GM19238 (cell line): ENCODE results near the gene SENP2.
"Not testable (repeated sequence)": the region's sequence is repeated elsewhere in the genome, so short reads cannot be mapped to it uniquely, and the experiment has no call there.

Source experiments
- DNase-seq: peaks from one replicate; pipeline ENCODE4 v3.0.0; 2011; ENCODE audit warnings: low spot score; ENCODE audit not compliant: insufficient read length

SENP2 gene

DNA sequence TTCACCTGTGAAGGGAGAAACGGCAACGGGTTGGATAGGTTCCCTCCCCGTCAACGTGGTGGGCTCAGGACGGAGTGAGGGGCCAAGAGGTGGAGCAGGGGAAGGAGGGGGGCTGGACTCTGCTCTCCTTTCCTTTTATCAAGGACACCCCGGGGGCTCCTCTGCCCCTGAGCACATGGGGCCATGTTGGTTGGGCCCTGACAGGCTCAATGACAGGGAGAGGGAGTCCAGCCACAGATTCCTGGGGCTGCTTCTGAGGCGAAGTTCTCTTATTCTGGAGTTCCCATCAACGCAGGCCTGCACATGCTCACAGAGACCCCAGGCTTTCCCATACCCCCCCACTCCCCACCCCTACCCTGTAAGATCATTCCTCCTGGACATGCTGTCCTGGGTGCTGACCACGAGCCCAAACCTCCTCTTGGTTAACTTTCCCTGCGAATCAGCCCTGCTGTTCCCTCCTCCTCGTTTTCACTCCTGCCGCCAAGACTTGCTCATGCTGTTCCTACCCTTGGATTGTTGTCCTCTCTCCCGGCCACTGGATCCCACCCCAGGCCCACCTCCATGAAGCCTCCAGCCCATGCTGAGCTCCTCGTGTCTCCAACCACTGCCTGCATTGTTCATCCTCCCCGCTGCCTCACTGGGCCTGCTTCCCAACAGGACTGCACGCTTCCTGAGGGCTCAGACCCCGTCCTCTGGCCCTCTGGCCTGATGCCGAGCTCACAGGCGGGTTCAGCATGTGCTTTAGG lies 61.2 kb downstream of the SENP2 start:
- DNase-seq = no peak

DNA sequence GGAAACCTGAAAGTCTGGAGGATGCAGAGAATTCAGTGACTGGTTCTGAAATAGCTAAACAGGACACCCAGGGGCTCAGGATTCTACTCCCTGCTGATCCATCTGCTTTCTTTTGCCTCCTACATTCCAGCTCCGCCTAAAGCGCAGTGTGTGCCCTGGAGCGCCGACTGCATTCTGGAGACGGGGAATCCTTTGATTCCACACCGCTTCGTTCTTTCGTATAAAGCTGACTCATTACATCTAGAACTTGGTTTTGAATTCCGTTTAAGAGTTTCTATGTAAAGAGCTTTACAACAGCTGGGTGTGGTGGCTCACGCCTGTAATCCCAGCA lies 61.8 kb downstream of the SENP2 start:
- DNase-seq = no peak

DNA sequence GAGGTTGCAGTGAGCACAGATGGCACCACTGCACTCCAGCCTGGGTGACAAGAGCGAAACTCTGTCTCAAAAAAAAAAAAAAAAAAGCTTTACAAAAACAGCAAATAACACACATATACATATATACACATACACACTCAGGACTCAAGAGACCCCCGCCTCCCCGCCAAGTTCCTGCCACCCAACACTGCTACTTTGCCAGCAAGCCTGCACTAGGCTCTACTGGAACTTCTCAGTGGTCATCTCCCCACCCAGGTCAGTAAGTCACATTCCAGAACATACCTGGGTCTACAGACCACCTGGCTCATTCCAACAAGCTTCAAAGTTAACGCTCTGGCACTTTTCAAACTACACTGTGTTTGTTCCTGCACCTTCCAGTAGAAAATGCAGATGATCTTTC lies 62.3 kb downstream of the SENP2 start:
- no peak for DNase-seq

DNA sequence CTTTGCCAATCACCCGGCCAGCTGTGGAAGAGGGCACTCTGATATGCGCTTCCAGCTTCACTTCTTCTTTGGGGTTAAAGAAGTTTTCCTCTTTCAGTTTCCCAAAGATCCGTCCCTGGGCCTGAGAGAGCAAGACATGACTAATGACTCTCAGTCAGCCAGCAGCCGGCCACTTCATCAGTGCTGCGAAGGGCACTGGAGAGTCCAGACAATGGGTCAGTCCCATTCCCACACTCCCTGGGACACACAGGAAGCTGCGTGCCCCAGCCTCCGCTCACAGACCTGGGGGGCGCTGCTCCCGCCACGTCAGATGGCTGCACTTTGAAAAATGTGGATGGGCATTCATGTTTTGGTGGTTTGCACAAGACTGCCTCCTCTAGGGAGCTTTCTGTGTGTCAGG lies 63.3 kb downstream of the SENP2 start:
- no peak for DNase-seq

DNA sequence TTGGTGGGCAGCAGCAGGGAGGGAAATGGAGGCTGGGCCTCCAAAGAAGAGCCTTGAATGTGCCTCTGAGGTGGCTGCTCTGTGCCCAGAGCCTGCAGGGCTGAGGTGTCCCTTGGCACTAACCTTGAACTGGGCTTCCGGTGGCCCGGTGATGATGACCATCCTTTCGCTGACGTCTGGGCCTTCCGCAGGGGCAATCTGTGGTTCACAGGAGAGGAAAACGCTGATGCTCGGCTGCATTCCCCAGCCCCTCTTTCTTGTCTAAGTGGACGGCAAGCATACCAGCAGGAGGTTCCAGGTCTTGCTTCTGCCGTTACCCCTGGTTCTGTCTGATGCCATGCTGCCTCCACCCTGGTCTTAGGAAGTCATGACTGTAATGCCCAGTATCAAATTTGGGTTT lies 65.9 kb downstream of the SENP2 start:
- DNase-seq = no peak

DNA sequence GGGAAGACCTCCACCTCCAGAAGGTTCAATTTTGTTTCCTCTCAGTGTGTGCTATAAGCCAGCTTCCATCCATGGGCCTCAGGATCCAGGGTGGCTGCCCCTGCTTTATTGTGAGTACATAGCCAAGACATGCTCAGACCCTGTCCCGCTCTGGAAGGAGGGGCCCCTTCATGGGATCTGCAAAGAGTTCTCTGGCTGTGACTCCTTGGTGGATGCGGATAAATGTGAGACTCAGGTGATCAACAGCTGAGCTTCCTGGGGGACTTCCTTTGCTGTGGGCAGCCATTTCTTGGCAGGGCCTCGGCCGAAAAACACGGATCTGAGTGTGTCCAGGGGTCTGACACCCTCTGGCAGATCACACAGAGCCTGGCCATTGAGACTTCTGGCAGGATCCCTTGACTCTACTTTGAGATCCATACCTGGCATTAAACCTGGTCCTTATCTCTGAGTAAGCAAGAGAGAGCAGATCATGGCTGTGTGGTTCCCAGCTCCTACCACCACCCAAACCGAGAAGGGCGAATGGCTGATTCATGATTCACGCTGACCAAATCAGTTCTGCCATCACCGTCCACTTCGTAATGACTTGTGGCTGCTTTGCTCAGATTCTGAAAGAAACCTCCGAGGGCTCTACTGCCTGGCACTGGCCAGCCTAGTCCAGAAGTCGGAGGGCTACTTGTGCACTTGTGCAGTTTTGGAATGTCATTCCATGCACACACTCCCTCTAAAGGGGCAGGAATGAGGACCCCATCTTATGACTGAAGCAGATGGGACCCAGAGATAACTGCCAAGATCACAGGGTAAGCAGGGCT lies 68.1 kb downstream of the SENP2 start:
- no peak for DNase-seq

DNA sequence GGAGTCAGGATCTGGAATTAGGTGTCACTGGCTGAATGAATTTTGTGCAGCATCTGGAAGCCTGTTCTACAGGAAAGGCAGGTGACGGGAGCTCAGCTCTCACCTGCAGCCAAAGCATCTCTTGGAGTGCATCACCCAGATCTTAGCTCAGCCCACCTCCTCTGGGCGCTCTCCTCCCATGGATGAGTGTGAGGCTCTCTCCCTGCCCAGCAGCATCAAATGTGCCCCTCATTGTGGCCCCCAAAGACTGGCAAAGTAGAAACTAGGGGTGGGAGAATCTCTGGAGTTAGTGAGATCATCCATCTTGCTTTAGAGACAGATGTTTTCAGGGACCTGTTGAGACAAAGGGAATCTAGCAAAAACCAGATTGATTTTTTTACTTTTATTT lies 68.7 kb downstream of the SENP2 start:
- DNase-seq = no peak

DNA sequence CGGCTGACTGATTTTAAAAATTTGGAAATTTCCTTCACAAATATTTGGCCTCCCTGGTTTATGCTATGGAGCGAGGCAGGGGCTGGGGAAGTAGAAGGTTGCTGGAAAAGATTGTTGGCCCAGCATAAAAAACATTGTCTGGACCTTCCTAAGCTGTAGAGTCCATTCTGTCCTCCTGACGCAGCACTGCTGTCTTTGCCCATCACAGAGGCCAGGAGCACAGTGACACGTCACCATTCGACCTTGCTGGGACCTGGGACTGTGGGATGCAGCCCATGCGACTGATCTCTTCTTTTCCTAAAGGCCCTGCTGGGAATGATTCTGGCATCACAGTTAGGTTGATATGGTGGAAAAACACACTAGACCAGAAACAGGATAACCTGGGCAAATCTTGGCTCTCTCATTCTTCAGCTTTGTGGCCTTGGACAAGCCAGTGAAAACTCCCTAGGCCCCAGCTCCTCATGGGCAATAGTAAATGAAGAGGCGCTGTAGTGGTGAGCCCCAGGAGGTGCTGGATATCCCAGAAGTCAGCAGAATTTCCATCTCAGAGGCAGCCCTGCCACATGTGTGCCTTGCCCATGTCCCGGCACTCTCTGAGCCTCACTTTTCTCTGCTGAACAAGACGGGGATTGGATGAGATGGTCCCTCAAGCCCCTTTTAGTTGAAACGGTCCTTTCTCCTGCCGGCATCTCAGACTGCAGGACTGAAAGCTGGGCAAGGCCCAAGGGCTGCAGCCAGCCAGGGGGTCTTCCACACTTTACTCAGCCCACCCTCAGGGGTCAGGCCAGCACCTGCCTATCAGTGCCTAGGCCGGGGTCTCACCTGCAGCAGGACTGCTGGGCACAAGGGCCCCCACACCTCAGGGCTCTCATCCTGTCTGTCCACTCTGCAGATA lies 69.6 kb downstream of the SENP2 start:
- DNase-seq = no peak

DNA sequence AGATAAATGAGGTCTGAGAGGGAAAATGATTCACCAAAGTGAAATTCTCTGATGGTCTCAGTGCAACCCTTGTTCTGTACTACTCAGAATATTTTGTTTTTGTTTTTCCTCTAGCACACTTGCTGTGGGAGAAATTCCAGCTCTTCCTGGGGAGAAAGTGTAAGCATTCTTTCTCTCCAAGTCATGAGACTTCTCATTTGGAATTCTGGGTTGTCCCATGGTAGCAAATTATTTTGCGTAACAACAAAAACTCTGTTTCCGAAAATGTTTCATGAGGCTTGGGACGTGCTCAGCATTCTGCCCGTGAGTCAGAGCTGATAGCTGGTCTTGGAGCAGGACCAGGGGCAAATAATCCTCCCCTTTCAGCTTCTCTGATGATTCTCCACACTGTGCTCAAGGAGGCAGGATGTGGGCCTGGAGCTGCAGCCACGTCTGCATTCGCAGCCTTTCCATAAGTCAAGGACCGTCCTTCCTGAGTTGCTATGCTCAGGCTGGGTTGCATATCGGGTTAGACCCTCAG lies 70.3 kb downstream of the SENP2 start:
- no peak for DNase-seq

DNA sequence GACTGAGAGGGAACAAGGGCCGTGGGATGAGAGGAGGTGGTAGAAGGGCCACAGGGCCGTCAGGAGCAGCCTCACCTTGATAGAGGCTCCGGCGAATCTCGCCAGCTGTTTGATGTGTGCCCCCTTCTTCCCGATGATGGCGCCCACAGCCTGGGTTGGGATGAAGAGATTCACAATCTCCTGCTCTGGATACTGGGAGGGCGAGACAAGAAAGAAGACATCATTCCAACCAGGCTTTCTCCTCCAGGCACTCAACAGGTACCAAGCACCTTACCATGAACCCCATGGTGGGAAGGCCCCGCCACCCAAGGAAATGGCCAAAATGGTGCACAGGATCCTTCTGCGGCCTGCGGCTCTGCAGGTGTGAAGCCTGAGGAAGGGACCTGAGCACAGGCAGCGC lies 71.1 kb downstream of the SENP2 start:
- no peak for DNase-seq

DNA sequence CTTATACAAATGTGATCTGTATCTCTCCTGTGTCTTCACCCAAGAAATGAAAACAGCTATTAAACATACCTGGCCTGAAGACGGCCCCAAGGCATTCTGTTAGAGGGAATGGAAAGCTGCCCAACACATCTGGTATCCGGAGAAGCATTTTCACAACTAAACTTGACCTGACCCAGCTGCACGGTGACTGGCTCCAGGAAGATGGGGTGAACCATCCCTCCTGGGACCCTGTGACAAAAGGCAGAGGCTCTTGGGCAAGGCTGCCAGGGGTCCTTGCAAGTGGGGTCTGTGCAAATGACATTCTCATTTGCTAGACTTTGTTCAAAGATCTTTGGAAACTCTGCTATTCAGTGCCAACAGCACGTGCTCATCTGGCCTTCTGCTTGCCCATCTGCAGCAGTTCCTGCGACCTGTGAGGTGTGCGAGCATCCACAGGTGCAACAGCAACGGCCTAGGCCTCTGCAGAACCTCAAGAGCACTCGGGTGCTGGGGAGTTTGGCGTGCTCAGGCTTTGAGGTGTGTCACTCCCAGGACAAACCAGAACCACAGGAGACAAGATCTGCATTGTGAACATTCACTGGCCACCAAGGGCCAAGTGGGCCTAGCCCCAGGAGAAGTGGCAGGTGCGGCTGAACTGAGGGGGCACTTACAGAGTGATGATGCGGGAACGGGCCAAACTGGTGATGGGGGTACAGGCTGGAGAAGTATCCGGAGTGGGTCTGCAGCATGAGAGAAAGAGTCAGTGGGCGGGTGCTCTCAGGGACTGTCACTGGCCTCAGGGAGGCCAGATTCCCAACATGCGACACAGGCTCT lies 71.8 kb downstream of the SENP2 start:
- DNase-seq = no peak

DNA sequence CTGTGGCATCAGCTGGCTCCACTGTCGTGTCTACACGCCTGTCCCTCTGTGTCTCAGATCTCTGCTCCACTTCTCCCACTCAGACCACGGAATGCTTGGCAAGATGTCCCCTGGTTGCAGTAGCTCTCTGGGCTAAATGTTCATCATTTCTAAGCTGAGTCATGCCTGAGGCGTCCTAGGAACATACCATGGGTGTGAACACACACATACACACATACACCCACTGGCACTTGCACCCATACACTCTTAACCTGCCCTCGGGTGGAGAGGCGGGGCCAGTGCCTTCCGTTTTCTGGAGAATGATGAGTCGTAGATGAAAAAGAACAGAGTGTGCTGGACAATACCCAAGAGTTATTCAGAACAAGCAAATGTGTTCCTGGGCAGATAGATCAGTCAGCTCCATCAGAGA lies 72.4 kb downstream of the SENP2 start:
- DNase-seq = no peak

DNA sequence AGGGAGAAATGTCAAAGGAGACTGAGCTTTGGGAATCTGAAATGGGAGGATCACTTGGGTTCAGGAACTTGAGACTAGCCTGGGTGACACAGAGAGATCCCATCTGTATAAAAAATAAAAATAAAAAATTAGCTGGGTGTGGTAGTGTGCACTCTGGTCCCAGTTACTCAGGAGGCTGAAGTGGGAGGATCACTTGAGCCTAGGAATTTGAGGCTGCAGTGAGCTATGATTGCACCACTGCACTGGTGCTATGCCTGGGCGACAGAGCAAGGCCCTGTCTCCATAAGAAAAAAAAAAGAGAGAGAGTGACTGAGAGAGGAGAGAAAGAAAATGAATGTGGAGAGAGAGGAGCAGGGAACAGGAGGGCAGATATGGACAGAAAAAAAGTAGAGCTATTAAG lies 72.8 kb downstream of the SENP2 start:
- no peak for DNase-seq

DNA sequence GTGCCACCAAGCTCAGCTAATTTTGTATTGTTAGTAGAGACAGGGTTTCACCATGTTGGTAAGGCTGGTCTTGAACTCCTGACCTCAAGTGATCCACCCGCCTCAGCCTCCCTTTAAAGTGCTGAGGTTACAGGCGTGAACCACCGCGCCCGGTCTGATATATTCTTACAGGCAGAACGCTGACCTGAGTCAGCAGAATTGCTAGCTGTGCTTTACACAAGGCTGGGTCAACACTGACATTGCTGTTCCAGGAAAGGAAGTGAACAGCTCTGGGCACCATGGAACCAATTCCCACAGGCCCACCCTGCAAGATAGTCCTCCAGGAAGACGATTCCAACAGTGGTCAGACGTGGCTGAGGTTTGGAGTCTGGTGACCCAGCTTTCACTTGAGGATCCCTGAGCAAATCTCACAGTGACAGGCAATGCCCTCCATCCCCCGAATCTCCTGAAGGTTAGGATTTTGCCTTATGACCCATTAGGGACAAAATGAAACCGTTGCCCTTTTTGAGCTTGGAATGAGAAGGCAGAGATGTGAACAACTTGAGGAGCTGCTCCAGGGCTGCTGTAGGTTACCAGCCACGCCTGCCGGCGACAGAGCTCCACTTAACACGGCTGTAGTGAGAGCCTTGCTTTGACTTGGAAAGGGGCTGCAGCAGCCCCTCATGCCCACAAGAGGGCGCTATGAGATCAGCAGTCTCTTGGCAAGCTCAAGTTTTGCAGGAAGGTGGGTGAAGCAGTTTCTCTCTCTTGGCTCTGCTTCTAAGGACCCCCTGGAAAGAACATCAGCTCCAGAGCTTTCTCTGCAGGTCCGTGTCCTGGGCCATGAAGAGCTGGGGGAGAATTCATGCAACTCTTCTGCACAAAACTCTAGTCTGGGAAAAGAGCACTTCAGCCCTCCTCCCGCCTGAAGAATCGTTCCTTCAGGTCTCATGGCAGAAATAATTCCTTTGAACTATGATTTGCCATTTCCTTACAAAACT lies 74.1 kb downstream of the SENP2 start:
- peak; percentile 54 for DNase-seq

DNA sequence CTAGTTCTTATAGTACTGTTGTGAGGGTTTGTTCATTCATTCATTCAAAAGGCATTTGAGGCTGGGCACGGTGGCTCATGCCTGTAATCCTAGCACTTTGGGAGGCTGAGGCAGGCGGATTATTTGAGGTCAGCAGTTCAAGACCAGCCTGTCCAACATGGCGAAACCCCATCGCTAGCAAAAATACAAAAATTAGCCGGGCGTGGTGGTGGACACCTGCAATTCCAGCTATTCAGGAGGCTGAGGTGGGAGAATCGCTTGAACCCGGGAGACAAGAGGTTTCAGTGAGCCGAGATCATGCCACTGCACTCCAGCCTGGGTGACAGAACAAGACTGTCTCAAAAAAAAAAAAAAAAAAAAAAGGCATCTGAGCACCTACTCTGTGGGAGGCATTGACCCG lies 75.2 kb downstream of the SENP2 start:
- not testable (repeated sequence) for DNase-seq

DNA sequence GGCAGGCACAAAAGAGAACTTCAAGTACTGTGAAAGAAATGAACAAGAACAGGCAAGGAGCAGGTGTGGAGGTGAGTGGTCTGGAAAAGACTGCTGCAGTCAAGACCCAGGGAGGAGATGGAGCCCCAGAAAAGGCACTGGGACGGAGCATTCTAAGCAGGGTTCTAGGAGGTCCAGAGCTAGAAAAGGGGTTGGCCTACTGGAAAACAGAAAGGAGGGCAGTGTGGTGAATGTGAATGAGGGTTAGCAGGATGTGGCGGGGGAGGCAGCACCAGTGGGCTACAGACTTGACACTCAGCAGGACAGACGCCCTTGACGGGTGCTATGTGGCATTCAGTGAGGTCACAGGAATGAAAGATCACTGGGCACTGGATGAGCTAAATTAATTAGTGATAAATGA lies 75.7 kb downstream of the SENP2 start:
- DNase-seq = no peak

DNA sequence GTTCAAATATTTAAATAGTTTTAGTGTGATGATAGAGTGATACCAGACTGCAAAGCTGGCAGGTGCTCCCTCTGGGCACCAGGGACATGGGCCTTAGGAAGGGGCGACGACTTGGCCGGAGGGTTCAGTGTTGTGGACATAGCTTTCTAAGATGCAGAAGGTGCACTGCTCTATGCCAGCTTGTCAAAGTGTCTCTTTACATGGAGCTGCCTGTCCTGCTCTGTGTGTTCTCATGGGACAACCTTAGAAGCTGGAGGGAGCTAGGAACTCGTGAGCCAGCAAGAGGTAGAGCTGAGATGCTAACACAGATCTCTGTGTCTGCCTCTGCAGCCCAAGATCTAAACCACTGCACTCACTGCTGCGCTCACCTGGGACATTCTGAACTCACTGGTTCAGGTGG lies 77.8 kb downstream of the SENP2 start:
- DNase-seq = no peak

DNA sequence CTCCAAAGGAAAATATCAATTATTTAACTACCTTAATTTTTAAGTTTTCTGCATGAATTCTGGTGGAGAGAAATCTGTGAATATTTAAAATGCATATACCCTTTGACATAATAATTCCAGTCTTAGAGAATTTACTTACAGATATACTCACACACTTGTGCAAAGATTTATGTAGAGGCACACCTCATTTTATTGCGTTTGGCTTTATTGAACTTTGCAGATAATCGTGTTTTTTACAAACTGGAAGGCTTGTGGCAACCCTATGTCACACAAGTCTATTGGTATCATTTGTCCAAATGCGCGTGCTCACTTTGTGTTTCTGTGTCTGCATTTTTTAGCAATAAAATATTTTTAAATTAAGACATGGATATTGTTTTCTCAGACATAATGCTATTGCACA lies 81.5 kb downstream of the SENP2 start:
- no peak for DNase-seq

DNA sequence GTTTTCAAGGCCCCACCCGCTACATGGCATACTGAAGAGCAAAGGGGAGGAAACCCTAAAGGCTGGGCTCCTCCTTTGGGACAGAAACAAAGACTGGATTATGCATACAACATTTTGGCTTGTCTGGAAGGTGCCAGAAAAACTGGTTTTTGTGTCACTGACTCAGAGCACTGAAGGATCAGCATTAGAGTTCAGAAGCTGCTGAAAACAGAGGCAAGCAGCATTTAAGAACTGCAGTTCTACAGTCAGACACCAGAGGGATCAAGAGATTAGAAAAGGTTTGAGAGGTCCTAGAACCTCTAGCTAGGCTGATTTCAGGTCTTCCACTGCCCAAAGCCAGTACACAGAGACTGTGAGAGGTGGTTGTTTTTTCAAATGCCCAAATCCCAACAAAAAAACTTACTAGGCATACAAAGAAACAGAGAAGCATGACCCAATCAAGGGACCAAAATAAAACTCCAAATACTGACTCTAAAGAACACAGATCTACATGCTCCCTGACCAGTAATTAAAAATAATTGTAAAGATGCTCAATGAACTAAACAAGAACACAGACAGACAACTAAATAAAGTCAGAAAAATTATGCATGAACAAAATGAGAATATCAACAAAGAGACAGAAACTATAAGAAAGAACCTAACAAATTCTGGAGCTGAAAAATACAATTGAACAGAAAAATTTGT lies 91.2 kb downstream of the SENP2 start:
- peak; percentile 50 for DNase-seq
